PFSK-1 (cell line): ENCODE results near the gene IFNB1.

Experiments
- FOXP2 ChIP-seq: optimal IDR thresholded peaks from 2 replicates; pipeline ENCODE3; 2011; ENCODE audit warnings: borderline replicate concordance, control low read depth, inconsistent platforms; ENCODE audit not compliant: insufficient read depth; ENCODE audit errors: extremely low read length, extremely low read depth
- POLR2AphosphoS5 ChIP-seq: IDR thresholded peaks from 2 replicates; pipeline ENCODE4 v1.6.1; 2012; ENCODE audit warnings: low read depth, mild to moderate bottlenecking, control low read depth, low read length, moderate library complexity
- REST ChIP-seq, 2 experiments: IDR thresholded peaks; 2 replicates each; pipeline versions ENCODE4 v1.6.1 to v1.8.0; 2011 to 2012; ENCODE audit warnings: low read depth in 2 of 2, low read length in 2 of 2, control low read depth in 1 of 2, inconsistent platforms in 1 of 2, mild to moderate bottlenecking in 1 of 2, moderate library complexity in 1 of 2; ENCODE audit not compliant: insufficient read depth in 1 of 2
- TAF1 ChIP-seq: IDR thresholded peaks from 2 replicates; pipeline ENCODE4 v1.6.1; 2012; ENCODE audit warnings: low read length, control low read depth, borderline replicate concordance; ENCODE audit not compliant: insufficient read depth

DNA sequence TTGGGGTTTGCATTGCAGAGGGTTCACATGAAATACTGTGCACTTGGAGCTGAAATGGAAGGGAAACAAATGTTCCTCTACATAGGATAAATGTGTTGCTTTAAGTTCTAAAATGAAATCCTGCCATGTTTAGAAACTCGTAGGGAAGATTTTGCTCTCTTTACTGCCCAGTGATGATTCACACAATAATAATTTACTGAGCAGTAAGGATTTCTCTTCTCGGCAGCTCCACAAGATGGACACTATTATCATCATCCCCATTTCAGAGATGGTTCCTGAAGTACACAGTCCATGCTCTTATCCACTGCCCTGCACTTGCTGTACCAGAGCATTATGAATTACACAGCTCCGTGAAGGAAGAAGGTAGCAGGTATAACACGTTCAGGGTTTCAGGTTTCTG is 50.4 kb downstream of the IFNB1 start:
- no peak for TF ChIP-seq TAF1
- no peak for TF ChIP-seq FOXP2
- no peak for TF ChIP-seq POLR2AphosphoS5
- no peak for TF ChIP-seq REST (IDR thresholded peaks at IDR 0.05; ENCODE audit: insufficient read depth in 1 of 2, low read depth in 2 of 2, low read length in 2 of 2)
